ENCODE data around the gene SAV1. TPM values are rescaled to one million over a fixed set of nuclear protein-coding genes. Genes with fewer than 3 reads are reported as not detected.
A peak's percentile ranks its signal among the peaks of the same experiment; 100 is the strongest.

Gene SAV1
- total and polyA plus RNA-seq, 10 of the 15 experiments (the other 5 are each of a cell fraction or from before 2014, with no cell fraction given): 10.1 to 29.1 (median 20.4) TPM

GRCh38 chr14:50620341-50620740 is 47.8 kb downstream of the SAV1 start (continued):
- TF ChIP-seq, protein P1, sequence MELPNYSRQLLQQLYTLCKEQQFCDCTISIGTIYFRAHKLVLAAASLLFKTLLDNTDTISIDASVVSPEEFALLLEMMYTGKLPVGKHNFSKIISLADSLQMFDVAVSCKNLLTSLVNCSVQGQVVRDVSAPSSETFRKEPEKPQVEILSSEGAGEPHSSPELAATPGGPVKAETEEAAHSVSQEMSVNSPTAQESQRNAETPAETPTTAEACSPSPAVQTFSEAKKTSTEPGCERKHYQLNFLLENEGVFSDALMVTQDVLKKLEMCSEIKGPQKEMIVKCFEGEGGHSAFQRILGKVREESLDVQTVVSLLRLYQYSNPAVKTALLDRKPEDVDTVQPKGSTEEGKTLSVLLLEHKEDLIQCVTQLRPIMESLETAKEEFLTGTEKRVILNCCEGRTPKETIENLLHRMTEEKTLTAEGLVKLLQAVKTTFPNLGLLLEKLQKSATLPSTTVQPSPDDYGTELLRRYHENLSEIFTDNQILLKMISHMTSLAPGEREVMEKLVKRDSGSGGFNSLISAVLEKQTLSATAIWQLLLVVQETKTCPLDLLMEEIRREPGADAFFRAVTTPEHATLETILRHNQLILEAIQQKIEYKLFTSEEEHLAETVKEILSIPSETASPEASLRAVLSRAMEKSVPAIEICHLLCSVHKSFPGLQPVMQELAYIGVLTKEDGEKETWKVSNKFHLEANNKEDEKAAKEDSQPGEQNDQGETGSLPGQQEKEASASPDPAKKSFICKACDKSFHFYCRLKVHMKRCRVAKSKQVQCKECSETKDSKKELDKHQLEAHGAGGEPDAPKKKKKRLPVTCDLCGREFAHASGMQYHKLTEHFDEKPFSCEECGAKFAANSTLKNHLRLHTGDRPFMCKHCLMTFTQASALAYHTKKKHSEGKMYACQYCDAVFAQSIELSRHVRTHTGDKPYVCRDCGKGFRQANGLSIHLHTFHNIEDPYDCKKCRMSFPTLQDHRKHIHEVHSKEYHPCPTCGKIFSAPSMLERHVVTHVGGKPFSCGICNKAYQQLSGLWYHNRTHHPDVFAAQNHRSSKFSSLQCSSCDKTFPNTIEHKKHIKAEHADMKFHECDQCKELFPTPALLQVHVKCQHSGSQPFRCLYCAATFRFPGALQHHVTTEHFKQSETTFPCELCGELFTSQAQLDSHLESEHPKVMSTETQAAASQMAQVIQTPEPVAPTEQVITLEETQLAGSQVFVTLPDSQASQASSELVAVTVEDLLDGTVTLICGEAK (IDR thresholded peaks at IDR 0.05; ENCODE audit: borderline replicate concordance): no peak

GRCh38 chr14:50619569-50620141 is 48.5 kb downstream of the SAV1 start:
- ChIA-PET RAD21 (ENCODE audit: unreplicated experiment) (interaction anchor here (0.6 to 3.8 kb wide), 28 partner anchors 8 to 243 kb away, joined by 3 to 75 read pairs (median 4); no protein-coding TSS in a partner anchor), POLR2A (interaction anchor here (1.1 to 1.2 kb wide), 2 partner anchors 53 to 166 kb away, joined by 3 to 5 read pairs; no protein-coding TSS in a partner anchor), SMC1A (ENCODE audit: uncharacterized antibody, unreplicated experiment) (interaction anchor here (0.8 to 3.5 kb wide), 25 partner anchors 10 to 277 kb away, joined by 3 to 74 read pairs (median 6); no protein-coding TSS in a partner anchor), CTCF (interaction anchor here (0.6 to 3.1 kb wide), 46 partner anchors 10 to 299 kb away, joined by 3 to 134 read pairs (median 5); no protein-coding TSS in a partner anchor)
- no peaks in the 10 kb centered on the region for H3K4me1 ChIP-seq (ENCODE audit: control insufficient read depth, insufficient read depth, low read length)
- no peak overlapping the region for H3K9ac ChIP-seq (ENCODE audit: control insufficient read depth, insufficient read depth, low read length)
- H2AFZ ChIP-seq (ENCODE audit: control insufficient read depth, low read depth, low read length): no peak overlapping the region
- BruUV-seq (replicated peaks): no TSS peak
- H3K27ac ChIP-seq (ENCODE audit: control insufficient read depth, insufficient read depth): no peak overlapping the region
- no peaks in the 10 kb centered on the region for H4K20me1 ChIP-seq (ENCODE audit: control insufficient read depth, insufficient read depth)
- H3K4me3 ChIP-seq: no peak overlapping the region
- peak; percentile 21 for DNase-seq (ENCODE audit: low read depth, low spot score)
- no peaks in the 10 kb centered on the region for H3K27me3 ChIP-seq (replicated peaks in 1 of 2; ENCODE audit: control insufficient read depth in 2 of 2, insufficient read depth in 2 of 2, low read length in 1 of 2)
- H3K4me2 ChIP-seq (ENCODE audit: control insufficient read depth, insufficient read depth): no peak overlapping the region
- H3K9me3 ChIP-seq (replicated peaks; ENCODE audit: control insufficient read depth, insufficient read depth, low read length): no peaks in the 10 kb centered on the region
- no peaks in the 10 kb centered on the region for H3K79me2 ChIP-seq (ENCODE audit: control insufficient read depth, insufficient read depth, low read length)
- FAIRE-seq: peak; percentile 89
- 58% methylated on average over 5 of the region's 5 CpGs for WGBS (ENCODE audit: insufficient coverage, insufficient replicate concordance, low lambda C conversion rate, missing lambda C conversion rate)
- intact Hi-C loops (cut with micrococcal nuclease; ENCODE audit: unreplicated experiment): loop anchor here (1.0 to 5.0 kb wide), 3 partner anchors 95 to 243 kb away; no protein-coding TSS in a partner anchor
- ATAC-seq: peak; percentile 92
- in situ Hi-C loops (cut with MboI): loop anchor here (25.0 kb wide), 1 partner anchor 243 kb away; the partner anchor contains the start of gene ABHD12B
- no peaks in the 10 kb centered on the region for H3K36me3 ChIP-seq (ENCODE audit: control insufficient read depth in 2 of 2, insufficient read depth in 2 of 2, low read length in 1 of 2)
- TF ChIP-seq RAD21 (IDR thresholded peaks at IDR 0.05; ENCODE audit: insufficient read depth, low read depth, low read length) (peak; percentile 83), GATAD2B (conservative IDR thresholded peaks at IDR 0.05; ENCODE audit: low read depth) (no peak), IKZF1 (conservative IDR thresholded peaks at IDR 0.05) (no peak), MAX (IDR thresholded peaks at IDR 0.05; ENCODE audit: low read depth, low read length) (no peak), IKZF2 (IDR thresholded peaks at IDR 0.05) (no peak), TCF12 (IDR thresholded peaks at IDR 0.05; ENCODE audit: low read depth, low read length) (no peak), E2F8 (IDR thresholded peaks at IDR 0.05; ENCODE audit: low read depth, partially characterized antibody) (no peak)
- TF ChIP-seq, protein P2, sequence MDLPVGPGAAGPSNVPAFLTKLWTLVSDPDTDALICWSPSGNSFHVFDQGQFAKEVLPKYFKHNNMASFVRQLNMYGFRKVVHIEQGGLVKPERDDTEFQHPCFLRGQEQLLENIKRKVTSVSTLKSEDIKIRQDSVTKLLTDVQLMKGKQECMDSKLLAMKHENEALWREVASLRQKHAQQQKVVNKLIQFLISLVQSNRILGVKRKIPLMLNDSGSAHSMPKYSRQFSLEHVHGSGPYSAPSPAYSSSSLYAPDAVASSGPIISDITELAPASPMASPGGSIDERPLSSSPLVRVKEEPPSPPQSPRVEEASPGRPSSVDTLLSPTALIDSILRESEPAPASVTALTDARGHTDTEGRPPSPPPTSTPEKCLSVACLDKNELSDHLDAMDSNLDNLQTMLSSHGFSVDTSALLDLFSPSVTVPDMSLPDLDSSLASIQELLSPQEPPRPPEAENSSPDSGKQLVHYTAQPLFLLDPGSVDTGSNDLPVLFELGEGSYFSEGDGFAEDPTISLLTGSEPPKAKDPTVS (IDR thresholded peaks at IDR 0.05; ENCODE audit: low read depth, low read length): no peak

Measured in GM12878 (cell line).